NCI-H2227 (cell line): ENCODE results near the gene KLHL6.
"Not testable (repeated sequence)": the region's sequence is repeated elsewhere in the genome, so short reads cannot be mapped to it uniquely, and the experiment has no call there.

Experiments used
- DNase-seq: peaks from one replicate; lab custom pipeline; 2025; ENCODE audit not compliant: unreplicated experiment; lab: John Stamatoyannopoulos, UW

KLHL6 gene

DNA sequence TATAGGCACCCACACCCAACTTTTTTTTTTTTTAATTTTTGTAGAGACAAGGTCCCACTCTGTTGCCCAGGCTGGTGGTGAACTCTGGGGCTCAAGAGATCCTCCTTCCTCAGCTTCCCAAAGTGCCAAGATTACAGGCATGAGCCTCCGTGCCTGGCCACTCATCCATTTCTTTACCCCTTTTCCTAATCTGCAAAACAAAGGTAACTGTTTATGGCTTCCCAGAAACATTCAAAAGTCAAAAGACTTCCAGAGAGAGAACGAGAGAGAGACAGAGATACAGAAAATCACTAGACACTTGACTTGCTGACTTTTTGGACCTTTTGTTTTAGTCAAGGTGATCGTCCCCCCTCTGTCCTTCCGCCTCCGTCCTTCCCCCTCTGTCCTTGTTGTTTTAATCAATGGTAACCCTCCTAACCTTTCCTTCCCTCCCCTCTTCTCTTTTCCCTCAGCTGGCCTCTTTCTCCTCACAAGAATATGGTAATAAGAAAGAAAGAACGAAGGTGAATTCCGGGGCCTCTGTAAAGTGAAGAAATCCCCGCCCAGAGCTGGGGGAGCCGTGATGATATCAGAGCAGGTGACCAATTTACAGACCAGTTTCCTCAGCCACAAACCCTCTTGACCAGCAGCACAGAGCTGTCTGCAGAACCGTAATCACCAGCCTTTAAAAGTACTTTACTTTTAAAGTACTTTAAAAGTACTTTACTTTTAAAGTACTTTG is 21.9 kb downstream of the KLHL6 start:
- DNase-seq = no peak

DNA sequence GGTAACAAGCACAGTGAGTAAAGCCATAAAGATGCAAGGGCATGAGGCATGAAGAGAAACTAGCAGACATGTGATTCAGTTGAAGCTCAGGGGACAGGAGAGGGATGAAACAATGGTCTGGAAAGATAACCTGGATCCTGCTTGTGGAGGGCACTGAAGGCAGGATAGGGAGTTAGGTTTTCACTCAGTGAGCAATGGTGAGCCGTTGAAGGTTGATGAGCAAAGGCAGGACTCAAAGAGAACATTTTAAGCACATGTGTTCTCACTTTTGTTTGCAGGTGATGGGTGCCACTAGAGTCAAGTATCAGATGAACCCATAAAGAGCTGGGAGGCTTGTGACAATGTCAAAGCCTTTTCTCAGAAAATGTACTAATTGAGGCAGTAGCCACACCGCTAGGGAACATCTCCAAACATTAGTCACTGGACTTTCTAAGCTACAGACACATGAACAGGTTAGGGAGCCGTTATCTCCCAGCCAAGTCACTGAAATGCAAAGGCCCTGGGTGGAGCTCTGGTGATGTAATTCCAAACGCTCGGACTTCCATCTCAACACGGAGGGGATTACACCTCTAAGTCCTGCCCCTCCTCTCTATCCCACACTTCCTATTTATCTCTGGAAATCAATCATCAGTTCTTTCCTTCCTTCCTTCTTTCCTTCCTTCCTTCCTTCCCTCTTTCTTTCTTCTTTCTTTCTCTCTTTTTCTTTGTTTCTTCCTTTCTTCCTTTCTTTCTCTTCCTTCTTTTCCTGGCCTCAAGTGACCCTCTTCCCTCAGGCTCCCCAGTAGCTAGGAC is 22.7 kb downstream of the KLHL6 start:
- no peak for DNase-seq

DNA sequence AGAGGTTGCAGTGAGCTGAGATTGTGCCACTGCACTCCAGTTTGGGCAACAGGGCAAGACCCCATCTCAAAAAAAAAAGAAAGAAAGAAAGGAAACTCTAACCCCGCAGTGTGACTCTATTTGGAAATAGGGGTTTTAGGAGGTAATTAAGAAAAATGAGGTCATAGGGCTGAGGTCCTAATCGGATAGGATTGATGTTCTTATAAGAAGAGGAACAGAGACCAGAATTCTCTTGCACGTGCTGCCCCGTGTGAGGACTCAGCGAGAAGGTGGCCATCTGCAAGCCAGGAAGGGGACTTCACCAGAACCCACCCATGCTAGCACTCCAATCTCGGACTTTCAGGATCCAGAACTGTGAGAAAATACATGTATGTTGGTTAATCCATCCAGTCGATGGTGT is 25.8 kb downstream of the KLHL6 start:
- no peak for DNase-seq

DNA sequence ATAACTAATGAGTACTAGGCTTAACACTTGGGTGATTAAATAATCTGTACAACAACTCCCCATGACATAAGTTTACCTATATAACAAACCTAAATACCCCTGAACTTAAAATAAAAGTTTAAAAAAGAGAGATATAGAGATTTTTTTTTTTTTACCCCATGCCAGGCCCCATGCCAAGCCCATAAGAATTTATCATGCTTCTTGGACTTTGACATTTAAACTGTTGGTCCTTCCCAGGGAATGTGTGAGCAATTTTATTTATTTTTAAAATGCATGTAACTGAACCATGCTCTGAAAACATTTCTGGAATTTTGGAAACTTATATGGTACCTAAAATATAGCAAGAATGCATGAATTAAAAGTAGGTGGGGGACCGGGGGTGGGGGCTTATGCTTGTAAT is 26.3 kb downstream of the KLHL6 start:
- no peak for DNase-seq

DNA sequence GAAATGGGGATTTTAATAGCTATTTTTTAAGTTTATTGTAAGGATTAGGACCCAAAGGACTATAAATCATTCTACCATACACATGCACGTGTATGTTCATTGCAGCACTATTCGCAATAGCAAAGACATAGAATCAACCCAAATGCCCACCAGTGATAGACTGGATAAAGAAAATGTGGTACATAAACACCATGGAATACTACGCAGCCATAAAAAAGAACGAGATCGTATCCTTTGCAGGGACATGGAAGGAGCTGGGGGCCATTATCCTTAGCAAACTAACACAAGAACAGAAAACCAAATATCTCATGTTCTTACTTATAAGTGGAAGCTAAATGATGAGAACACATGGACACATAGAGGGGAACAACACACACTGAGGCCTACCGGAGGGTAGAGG is 26.7 kb downstream of the KLHL6 start:
- DNase-seq = not testable (repeated sequence)

DNA sequence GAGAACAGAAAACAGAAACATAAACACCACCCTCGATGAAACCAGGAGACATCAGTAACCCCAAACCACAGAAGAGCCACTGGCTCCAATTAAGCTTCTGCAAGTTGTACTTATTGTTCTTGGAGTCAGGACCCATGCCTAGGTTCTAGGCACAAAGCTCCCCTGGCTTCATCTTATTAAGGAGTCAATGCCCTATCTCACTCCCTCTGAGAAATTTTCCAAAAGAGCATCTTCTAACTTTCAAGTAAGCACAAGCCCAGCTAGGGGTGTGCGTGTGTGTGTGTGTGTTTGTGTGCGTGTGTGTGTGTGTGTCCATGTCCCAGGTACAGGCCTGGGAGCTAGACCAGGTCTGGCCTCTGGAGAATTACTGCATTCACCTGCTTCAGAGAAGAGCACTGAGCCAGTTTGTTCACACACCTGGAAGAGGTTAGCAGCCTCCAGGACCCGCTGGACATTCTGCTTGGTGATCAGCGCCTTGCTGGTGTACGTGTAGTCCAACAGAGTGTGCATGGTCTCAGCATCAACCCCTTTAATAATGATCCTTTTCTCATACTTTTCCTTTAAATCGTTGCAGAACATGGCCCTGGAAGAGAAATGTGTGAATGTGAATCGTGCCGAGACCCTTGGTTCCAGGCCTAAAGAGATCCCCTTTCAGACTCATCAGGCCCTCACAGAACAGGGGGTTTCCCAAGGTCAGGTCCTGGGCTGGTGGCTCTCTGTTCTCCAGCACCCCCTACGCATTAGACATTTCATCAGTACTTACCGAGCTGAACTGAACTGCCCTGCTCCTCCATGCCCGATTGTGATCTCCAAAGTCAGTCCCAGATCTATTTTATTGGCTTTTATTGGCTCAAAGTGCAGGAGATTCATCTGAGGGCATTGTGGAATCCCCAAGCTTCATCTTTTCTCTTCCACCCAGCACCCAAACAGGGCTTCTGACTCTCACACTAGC is 27.8 kb downstream of the KLHL6 start:
- DNase-seq = no peak

DNA sequence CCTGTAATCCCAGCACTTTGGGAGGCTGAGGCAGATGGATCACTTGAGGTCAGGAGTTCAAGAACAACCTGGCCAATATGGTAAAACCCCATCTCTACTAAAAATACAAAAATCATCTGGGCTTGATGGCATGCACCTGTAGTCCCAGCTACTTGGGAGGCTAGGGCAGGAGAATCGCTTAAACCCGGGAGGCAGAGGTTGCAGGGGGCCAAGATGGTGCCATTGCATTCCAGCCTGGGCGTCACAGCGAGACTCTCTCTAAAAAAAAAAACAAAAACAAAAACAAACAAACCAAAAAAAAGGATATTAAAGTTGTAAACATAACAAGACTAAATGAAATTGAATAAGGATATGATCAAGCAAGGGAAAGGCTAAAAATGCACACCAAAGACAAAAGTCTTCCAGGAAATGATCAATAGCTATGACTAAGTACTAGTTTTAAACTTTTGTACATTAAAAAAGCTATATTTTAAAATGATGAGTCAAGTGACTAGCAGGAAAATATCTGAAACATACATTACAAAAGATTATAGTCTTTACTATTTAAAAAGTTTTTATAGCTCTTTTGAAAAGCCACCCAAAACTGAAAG is 28.6 kb downstream of the KLHL6 start:
- DNase-seq = no peak

DNA sequence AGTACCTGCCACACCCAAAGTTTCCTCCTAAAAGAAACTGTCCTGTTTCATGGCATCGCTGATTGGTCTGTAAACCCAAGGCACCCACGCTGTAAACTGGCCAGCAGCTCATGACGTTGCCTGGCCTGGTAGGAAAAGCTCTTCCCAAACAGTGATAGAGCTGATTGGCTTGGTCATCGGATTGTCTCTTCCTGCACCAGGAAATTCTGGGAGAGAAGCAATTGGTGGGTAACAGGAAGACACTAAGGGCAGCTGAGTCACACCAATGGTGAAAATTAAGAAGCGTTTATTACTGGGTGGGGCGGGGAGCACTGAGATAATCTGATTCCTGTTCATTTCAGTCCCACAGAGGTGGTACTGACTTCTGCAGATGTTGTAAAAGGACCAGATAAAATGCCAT is 31.0 kb downstream of the KLHL6 start:
- no peak for DNase-seq

DNA sequence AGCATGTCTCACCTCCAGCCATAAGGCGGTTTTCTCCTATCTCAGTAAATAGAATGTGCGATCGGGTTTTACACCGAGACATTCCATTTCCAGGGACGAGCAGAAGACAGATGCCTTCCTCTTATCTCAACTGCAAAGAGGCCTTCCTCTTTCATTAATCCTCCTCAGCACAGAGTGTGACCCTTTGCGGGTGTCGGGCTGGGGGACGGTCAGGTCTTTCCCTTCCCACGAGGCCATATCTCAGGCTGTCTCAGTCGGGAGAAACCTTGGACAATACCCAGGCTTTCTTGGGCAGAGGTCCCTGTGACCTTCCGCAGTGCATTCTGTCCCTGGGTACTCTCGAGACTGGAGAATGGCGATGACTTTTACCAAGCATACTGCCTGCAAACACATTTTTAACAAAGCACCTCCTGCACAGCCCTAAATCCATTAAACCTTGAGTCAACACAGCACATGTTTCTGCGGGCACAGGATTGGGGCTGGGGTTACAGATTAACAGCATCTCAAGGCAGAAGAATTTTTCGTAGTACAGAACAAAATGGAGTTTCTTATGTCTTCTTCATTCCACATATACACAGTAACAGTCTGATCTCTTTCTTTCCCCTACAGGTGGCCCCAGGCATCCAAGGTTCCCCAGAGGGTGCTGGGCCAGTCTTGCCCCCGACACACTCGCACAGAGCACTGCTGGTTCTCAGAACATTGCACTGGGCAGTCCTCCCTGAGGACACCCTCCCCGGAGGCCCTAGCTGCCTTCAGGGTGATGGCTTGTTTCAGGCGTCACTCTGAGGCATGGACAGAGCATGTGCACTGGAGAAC is 34.6 kb downstream of the KLHL6 start:
- not testable (repeated sequence) for DNase-seq

DNA sequence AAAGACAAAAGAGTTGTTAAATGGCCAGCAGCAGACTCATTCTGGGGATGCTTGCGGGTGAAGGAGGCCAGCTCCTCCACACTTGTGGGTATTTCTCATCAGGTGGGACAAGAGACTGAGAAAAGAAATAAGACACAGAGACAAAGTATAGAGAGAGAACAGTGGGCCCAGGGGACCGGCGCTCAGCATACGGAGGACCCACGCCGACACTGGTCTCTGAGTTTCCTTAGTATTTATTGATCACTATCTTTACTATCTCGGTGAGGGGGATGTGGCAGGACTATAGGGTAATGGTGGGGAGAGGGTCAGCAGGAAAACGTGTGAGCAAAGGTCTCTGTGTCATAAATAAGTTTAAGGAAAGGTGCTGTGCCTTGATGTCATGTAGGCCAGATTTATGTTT is 35.2 kb downstream of the KLHL6 start:
- not testable (repeated sequence) for DNase-seq

DNA sequence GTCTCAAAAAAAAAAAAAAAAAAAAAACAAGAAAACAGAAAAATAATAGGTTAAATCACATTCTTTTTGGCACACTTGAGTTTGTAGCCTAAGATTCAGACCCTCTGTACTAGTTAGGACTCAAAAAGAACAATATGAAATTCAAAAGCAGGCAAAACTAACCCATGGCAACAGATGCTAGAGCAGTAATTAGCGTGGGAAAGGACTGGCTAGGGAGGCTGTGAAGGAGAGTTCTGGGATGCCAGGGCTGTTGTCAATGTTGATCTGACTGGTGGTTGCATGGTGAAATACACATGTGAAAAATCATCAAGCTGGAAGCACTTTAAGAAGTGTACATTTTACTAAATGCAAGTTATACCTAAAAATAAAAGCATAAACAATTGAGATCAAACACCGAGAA is 35.6 kb downstream of the KLHL6 start:
- DNase-seq = no peak

DNA sequence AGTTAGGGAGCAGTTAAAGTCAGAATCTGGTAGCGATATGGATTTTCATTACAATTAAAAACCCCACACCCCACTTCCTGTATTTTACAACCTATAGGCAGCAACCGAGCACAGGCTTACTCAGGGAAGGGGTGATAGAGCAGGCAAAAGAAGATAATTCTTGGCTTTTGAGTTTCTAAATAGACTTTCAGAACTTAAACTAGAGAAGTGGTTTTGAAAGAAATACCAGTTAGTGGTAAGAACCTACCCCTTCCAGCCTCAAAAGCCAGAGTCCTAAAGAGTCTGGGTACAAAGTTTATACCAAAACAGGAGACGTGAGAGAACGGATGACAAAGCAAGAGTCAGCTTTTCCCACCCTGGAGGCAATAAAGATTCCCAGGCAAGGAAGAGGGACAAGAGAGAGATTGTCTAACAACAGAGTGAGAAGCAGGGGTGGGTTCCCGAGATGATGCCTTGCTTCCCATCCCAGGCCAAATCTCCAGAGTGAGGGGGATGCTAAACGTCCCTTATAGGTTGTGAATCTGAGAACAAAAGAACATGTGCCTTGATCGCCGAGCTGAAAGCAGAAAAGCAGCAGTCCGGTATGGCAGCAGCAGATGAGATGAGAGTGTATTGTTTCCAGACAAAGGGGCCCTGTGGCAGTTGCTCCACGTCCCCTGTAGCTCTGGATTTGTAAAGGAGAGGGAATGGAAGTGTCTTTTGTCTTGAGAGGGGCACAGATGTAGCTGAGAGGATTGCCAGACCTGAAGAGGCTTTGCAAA is 36.8 kb downstream of the KLHL6 start:
- peak; percentile 12 for DNase-seq

DNA sequence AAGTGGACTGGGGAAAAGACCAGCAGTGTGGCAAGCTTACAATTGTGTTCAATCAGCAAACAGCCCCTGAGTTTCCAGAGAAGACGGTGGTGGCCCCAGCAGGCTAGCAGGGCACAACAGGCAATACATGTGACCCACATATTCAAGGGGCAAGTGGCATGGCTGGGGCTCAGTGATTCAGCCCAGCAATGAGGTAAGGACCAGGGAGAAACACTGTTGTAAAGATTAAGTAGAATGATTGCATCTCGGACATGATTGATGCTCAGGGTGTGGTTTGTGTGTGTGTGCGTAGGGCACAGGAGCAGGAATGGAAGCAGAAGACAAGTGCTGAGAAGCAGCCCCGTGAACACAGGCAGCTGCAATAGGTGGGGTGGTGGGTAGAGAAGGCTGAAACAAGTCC is 37.9 kb downstream of the KLHL6 start:
- no peak for DNase-seq

DNA sequence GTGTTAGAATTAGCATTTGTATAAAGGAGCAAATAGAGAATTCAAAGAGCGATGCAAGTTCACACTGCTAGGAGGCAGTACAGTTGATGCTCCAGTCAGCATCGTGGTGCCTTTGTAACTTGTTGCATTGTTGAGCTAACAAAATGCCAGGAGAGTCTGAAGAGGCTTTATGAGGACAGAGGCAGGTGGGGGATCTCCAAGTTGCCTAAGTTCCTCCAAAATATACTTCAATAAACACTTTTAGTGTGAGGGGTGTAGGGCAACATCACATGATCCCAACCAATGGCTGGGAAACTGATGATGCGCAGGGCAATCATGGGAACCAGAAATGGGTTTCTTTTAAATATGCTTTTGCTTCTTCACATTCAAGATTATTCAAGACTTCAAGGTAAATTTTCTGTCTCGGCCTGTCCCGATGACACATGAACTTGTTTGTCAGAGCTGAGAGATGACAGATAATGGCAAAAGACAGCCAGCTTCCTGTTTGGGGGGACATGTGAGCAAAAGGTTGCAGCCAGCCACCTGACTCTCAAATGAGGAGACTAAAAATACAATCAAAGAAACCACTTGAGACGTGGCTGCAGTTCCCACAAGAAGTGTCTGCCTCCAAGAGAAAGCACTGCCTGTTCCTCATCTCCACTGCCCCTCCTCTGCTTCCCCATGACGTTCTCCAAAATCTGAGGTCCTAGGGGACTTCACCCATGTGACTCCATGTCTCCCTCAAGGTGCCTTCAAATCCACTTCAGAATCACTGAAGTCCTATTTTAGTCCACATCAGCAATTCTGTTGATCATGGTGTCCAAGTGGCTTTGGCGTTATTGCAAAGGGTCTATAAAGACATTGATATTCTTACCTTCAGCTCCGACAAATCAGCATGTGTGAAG is 39.3 kb downstream of the KLHL6 start:
- no peak for DNase-seq

DNA sequence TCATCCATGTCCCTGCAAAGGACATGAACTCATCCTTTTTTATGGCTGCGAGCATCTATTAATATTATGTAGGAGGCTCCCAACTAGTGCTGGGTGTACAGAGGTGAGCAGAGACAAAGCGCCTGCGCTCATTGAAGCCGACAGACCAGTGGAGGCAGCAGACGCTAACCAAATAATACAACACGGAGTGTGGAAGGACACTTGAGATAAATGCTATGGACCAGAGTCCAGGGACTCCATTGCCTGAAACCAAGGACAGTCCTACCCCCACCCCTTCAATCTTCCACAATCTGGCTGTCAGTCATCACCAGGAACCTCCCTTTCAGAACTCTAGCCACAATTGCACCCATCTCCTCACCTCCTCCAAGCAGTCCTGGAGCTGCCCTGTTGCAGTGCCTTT is 41.5 kb downstream of the KLHL6 start:
- no peak for DNase-seq

DNA sequence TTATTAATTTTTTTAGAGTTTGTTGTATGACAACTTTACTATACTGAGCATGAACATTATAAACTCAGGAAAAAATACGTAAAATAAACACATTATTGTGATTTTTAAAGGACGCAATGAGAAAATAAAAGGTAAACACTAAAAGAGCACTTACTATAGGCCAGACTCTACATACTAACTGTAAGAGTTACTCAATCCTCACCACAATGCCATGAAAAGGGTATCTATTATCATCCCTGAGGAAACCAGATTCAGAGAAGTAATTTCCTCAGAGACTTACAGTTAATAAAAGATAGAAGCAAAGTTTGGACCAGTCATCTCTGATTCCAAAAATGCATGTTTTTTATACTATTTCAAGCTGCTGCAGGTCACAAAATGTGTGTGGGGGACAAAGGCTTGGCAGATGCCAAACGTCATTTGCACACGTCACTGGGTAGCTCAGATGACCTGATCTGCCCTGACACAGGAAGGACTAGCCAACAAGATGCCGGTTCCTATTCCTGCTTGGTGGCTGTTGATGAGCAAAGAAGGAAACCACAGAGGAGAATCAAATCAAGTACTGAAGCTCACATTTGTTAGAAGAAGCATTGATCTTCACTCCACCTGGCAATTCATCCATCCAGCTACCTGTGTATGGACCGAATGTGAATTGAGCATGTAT is 42.3 kb downstream of the KLHL6 start:
- no peak for DNase-seq

DNA sequence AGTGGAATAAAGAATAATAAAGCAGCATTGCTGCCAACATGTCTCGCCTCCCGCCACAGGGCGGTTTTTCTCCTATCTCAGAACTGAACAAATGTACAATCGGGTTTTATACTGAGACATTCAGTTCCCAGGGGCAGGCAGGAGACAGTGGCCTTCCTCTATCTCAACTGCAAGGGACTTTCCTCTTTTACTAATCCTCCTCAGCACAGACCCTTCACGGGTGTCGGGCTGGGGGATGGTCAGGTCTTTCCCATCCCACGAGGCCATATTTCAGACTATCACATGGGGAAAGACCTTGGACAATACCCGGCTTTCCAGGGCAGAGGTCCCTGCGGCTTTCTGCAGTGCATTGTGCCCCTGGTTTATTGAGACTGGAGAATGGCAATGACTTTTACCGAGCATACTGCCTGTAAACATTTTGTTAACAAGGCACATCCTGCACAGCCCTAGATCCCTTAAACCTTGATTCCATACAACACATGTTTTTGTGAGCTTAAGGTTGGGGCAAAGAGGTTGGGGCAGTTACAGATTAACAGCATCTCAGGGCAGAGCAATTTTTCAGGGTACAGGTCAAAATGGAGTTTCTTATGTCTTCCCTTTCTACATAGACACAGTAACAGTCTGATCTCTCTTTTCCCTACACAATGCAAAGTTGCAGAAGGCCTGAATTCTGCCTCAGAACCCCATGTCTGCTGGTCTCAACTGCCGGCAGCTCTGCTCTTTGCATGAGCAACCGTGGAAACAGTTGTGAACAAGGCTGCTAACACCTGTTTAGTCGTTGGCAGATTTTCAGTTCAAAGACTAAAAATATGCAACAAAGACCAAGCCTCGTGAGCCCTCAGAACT is 44.0 kb downstream of the KLHL6 start:
- DNase-seq = not testable (repeated sequence)
